M059J (cell line): Measurements from ENCODE around the gene BTF3L4. TPM values are rescaled to one million over a fixed set of nuclear protein-coding genes. Genes with fewer than 3 reads are reported as not detected.

ENCODE experiments used
- DNase-seq: peaks from one replicate; pipeline ENCODE4 v3.0.0-alpha.2; 2012; ENCODE audit warnings: low read depth
- total RNA-seq: library from RNA; depleted of rRNA; stranded (reverse); fragments of >200 nt; shearing (Covaris generic); gene quantifications from 2 replicates; pipeline ENCODE4 v1.2.3, GENCODE V29; 2014; rRNA removed

The BTF3L4 gene
- total RNA-seq, 1 experiment from 2014 or later = 95.2 TPM

DNA sequence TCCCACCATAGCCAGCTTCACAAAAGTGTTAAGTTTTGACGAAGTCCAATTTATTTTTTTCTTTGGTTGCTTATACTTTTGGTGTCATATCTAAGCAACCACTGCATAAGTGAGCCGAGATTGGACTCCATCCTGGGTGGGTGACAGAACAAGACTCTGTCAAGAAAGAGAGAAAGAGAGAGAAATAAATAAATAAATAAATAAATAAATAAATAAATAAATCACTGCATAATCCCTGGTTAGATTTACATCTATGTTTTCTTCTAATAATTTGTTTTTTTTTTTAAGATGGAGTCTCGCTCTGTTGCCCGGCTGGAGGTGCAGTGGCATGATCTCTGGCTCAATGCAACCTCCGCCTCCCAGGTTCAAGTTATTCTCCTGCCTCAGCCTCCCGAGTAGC is 67.5 kb downstream of the BTF3L4 start:
- DNase-seq = no peak

DNA sequence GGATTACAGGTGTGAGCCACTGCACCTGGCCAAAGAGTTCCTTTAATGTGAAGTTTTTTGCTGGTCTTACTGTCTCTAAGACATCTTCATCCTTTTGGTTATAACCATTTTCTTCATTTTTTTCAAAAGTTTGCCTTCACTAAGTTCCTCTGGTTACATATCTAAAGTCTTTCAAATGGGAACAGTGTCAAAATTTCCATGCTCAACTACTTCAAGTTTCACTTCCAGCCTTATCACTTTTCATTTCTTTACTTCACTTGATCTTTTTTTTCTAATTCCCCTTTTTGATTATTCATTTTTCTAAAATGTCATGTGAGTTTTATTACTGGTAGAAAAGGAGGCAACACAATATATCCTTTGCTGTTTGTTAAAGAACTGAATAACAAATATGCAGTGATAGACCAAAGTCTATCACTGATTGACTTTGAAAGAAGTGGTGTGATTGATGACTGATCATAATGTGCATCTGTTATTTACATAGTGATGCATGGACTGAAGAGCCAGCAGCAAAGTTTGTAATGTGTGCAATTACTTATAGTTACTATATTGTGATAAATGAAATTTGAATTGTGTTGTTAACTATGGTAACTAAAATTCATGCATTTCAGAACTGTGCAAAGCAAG is 69.8 kb downstream of the BTF3L4 start:
- DNase-seq = no peak

DNA sequence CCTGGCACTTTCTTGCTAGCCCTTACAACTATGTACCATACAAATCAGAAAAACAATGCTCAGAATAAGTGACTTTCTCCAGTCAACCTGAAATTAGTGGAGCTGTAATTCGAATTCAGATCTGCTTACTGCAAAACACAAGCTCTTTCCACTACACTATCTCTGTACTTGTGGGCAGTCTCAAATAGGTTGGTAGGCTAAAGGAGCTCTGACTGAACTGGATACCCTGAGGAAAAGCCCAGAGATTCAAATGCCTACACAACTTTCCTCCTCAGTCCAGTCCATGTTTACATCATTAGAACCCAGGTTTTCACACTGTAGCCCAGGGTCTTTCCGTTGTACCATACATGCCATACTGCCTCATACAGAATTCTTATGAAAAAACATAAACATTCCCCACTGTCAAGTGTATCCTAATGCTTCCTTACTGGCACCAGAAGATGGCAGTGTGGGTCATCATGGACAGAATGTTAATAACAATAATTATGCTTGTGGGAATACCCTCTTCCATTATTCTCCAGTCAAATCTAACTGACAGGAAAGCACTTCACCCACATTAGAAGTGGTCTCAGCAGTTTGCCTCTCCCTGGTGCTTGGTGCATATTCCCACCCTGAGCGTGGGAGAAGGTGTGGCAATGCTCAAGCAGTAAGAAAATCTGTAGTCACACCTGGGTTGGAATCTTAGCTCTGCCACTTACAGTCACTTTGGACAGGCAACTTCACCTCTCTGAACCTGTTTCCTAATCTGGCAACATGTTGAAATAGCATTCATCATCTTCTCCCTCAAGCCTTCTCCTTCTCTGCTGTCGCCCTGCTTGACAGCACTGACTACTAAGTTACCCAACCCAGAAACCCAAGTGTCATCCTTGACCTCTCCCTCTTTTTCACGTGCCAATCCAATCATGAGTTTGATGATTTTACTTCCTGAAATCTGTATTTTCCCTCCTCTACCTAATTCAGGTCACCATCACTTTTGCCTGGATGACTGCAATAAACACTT is 71.4 kb downstream of the BTF3L4 start:
- peak; percentile 69 for DNase-seq

DNA sequence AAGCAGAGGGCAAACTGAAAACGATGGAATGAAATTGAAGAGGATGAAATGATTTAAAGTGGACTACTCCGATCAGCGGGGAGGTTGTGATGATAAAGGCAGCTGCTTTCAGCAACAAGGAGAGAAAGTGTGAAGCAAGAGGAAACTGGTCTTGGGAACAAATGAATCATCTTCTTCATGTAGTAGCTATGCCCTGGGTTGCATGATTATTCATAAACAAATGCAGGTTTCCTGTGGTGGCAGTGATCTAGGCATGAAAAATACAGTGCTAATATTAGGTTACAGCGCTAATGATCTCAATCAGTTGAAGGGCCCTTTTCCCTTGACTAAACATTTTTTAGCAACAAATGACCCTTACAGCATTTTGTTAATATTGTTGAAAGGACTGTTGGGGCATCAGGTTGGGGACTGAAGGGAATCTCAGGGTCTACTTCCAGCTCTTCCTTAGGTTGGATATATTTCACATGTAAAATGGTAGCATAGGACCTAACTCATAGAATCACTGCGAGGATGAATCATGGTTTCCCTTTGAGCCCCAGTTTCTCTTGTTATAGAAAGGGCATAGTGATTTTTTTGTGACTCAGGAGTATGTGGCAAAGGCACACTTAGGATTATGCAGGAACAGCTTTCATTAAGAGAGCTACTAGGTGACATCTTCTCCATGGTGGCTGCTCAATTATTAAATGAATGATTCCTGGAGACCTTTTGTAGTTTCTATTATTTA is 83.9 kb downstream of the BTF3L4 start:
- DNase-seq = peak; percentile 83

Other genes with a start within 250 kb of the BTF3L4 start
- 58.4 and 82.9 TPM in 2 replicates for gene NRDC, start 177.6 kb upstream of the BTF3L4 start, total RNA-seq
- 7.4 and 12.6 TPM in 2 replicates for gene RAB3B, start 65.6 kb upstream of the BTF3L4 start, total RNA-seq
- gene KTI12, start 22.5 kb upstream of the BTF3L4 start, total RNA-seq = 16.0 and 25.4 TPM in 2 replicates
- 91.3 and 116 TPM in 2 replicates for gene TXNDC12, start 1.1 kb upstream of the BTF3L4 start, total RNA-seq
- 9.2 and 13.5 TPM in 2 replicates for gene ZFYVE9, start 85.8 kb downstream of the BTF3L4 start, total RNA-seq